HepG2 (cell line): ENCODE results near the gene CAMTA2. TPM values are rescaled to one million over a fixed set of nuclear protein-coding genes. Genes with fewer than 3 reads are reported as not detected.

Source experiments
- ATF4 ChIP-seq, 2 experiments: fragments of 450-650 bp in 1 of 2; sonication (generic) in 1 of 2; formaldehyde crosslinking; IDR thresholded peaks; 2 replicates each; pipeline versions ENCODE4 v1.5.0 to v1.8.0; 2020 to 2022; ENCODE audit warnings: mild to moderate bottlenecking in 1 of 2, missing genetic modification reagents in 1 of 2
- DR1 ChIP-seq: sonication (generic); formaldehyde crosslinking; IDR thresholded peaks from 2 replicates; pipeline ENCODE4 v1.8.0; 2021; ENCODE audit warnings: mild to moderate bottlenecking, missing genetic modification reagents, inconsistent platforms
- GATA4 ChIP-seq: sonication (generic); IDR thresholded peaks from 2 replicates; pipeline ENCODE4 v1.6.1; 2016; ENCODE audit warnings: antibody characterized with exemption, low read depth, borderline replicate concordance
- JUN ChIP-seq: sonication (generic); formaldehyde crosslinking; IDR thresholded peaks from 2 replicates; pipeline ENCODE4 v1.4.0; 2020; ENCODE audit warnings: mild to moderate bottlenecking, missing genetic modification reagents
- MLXIP ChIP-seq: sonication (generic); formaldehyde crosslinking; IDR thresholded peaks from 2 replicates; pipeline ENCODE4 v1.9.0; 2021; ENCODE audit warnings: missing genetic modification reagents, borderline replicate concordance
- NPAS2 ChIP-seq: sonication (generic); formaldehyde crosslinking; IDR thresholded peaks from 2 replicates; pipeline ENCODE4 v1.8.0; 2022; ENCODE audit warnings: mild to moderate bottlenecking, missing genetic modification reagents, borderline replicate concordance
- SMAD3 ChIP-seq: sonication (generic); formaldehyde crosslinking; IDR thresholded peaks from 2 replicates; pipeline ENCODE4 v1.4.0; 2020; ENCODE audit warnings: missing genetic modification reagents
- TP53 ChIP-seq: sonication (generic); formaldehyde crosslinking; conservative IDR thresholded peaks from 2 replicates; pipeline ENCODE4 v1.4.0; 2020; ENCODE audit warnings: missing genetic modification reagents
- UBTF ChIP-seq: sonication (generic); formaldehyde crosslinking; IDR thresholded peaks from 2 replicates; pipeline ENCODE4 v1.4.0; 2020; ENCODE audit warnings: mild to moderate bottlenecking, missing genetic modification reagents
- ZBTB10 ChIP-seq: sonication (generic); formaldehyde crosslinking; IDR thresholded peaks from 2 replicates; pipeline ENCODE4 v1.4.0; 2020; ENCODE audit warnings: missing genetic modification reagents, borderline replicate concordance
- ZBTB37 ChIP-seq: sonication (generic); formaldehyde crosslinking; IDR thresholded peaks from 2 replicates; pipeline ENCODE4 v1.4.0; 2020; ENCODE audit warnings: mild to moderate bottlenecking, missing genetic modification reagents
- ZFP36L1 ChIP-seq: sonication (generic); formaldehyde crosslinking; IDR thresholded peaks from 2 replicates; pipeline ENCODE4 v1.8.0; 2022; ENCODE audit warnings: mild to moderate bottlenecking, missing genetic modification reagents, moderate library complexity
- ZNF20 ChIP-seq: sonication (generic); formaldehyde crosslinking; IDR thresholded peaks from 2 replicates; pipeline ENCODE4 v1.4.0; 2020; ENCODE audit warnings: mild to moderate bottlenecking, moderate library complexity, missing genetic modification reagents
- ZNF414 ChIP-seq: sonication (generic); formaldehyde crosslinking; IDR thresholded peaks from 2 replicates; pipeline ENCODE4 v1.5.0; 2020; ENCODE audit warnings: missing genetic modification reagents
- ZNF782 ChIP-seq: sonication (generic); formaldehyde crosslinking; IDR thresholded peaks from 2 replicates; pipeline ENCODE4 v1.4.0; 2020; ENCODE audit warnings: missing genetic modification reagents, mild to moderate bottlenecking, borderline replicate concordance
- ZNF879 ChIP-seq: sonication (generic); formaldehyde crosslinking; IDR thresholded peaks from 2 replicates; pipeline ENCODE4 v1.8.1; 2023; ENCODE audit warnings: missing genetic modification reagents
- polyA plus RNA-seq, 8 experiments: library from polyadenylated mRNA; depleted of rRNA in 3 of 8; stranded (reverse) in 7 of 8; unstranded in 1 of 8; fragments of >200 nt; fragmentation: Illumina TruSeq in 4 of 8; extraction: Trizol in 4 of 8; gene quantifications; 2 replicates each; pipeline versions ENCODE4 v1.2.1 to v1.2.3, GENCODE V29; 2011 to 2016; ENCODE audit warnings: low read depth in 4 of 8, missing spikeins in 1 of 8, mixed read lengths in 1 of 8; ENCODE audit not compliant: insufficient read depth in 1 of 8
- total RNA-seq, 5 experiments: library from RNA; depleted of rRNA; stranded (reverse); fragments of >200 nt; fragmentation: Illumina TruSeq; extraction: Trizol; gene quantifications; 2 replicates each; pipeline ENCODE4 v1.2.3, GENCODE V29; 2016; ENCODE audit warnings: low read depth in 1 of 5

Gene CAMTA2
- total and polyA plus RNA-seq, 2 of the 13 experiments (the other 11 are each of a cell fraction or from before 2014, with no cell fraction given), result 4.1 to 7.1 TPM

- TF ChIP-seq ZBTB10 (CRISPR knock-in tag), result 0 out of 2 replicates have a peak, but pooled peaks have one; percentile 24
- TF ChIP-seq ZNF782 (CRISPR knock-in tag), result no peak
- TF ChIP-seq GATA4, result 0 out of 2 replicates have a peak, but pooled peaks have one; percentile 18
- no peak for TF ChIP-seq ZNF414 (CRISPR knock-in tag)
- no peak; the same call in 1 of the 2 replicates for TF ChIP-seq JUN (CRISPR knock-in tag)
- TF ChIP-seq ZFP36L1 (CRISPR knock-in tag), result 0 out of 2 replicates have a peak, but pooled peaks have one; percentile 50
- TF ChIP-seq ZNF20 (CRISPR knock-in tag), result no peak
- no peak for TF ChIP-seq ZNF879 (CRISPR knock-in tag)
- no peak for TF ChIP-seq DR1 (CRISPR knock-in tag)
- peak; percentile 45; the same call in 1 of the 2 replicates for TF ChIP-seq UBTF (CRISPR knock-in tag)
- TF ChIP-seq MLXIP (CRISPR knock-in tag), result no peak
- TF ChIP-seq TP53 (CRISPR knock-in tag), result no peak
- TF ChIP-seq ATF4 (CRISPR knock-in tag; IDR thresholded peaks at IDR 0.05), result peak in 1 of 2 experiments; percentile 59; a peak in 1 of 4 replicates
- no peak for TF ChIP-seq SMAD3
- no peak for TF ChIP-seq ZBTB37
- no peak for TF ChIP-seq NPAS2 (CRISPR knock-in tag)
Observed at GRCh38 chr17:4949321-4950074, 38.0 kb downstream of the CAMTA2 start (continued).
